SU-DHL-6 (cell line): ENCODE results near the gene FAM171A2.

Experiments used
- H2AFZ ChIP-seq: fragments of 200-600 bp; sonication (generic); 2 replicates; pipeline ENCODE4 v1.6.1; 2014; ENCODE audit warnings: low read depth, mild to moderate bottlenecking, moderate library complexity, mixed read lengths, antibody characterized with exemption, low read length; ENCODE audit not compliant: severe bottlenecking
- H3F3A ChIP-seq: fragments of 200-600 bp; shearing (Covaris generic); 2 replicates; pipeline ENCODE4 v1.6.0; 2016; ENCODE audit warnings: antibody characterized with exemption, mild to moderate bottlenecking; ENCODE audit not compliant: insufficient read depth
- H3K27ac ChIP-seq: fragments of 200-600 bp; sonication (generic); 2 replicates; pipeline ENCODE4 v1.5.1; 2016; ENCODE audit warnings: low read depth, mild to moderate bottlenecking, low read length, moderate library complexity, mixed read lengths
- H3K27me3 ChIP-seq: fragments of 200-600 bp; sonication (generic), shearing (Covaris generic); 2 replicates; pipeline ENCODE4 v1.6.0; 2014; ENCODE audit warnings: mild to moderate bottlenecking, low read length
- H3K36me3 ChIP-seq: fragments of 200-600 bp; sonication (generic); 2 replicates; pipeline ENCODE4 v1.6.1; 2014; ENCODE audit warnings: mild to moderate bottlenecking, low read length, mixed read lengths
- H3K4me2 ChIP-seq: fragments of 300-600, 200-600 bp; shearing (Covaris generic), sonication (generic); 2 replicates; pipeline ENCODE4 v1.6.0; 2014; ENCODE audit warnings: low read length, low read depth, mild to moderate bottlenecking; ENCODE audit not compliant: poor library complexity, severe bottlenecking
- H3K4me3 ChIP-seq: fragments of 200-600 bp; sonication (generic); 2 replicates; pipeline ENCODE4 v1.5.1; 2014; ENCODE audit warnings: antibody characterized with exemption, low read length, mild to moderate bottlenecking, mixed read lengths; ENCODE audit not compliant: insufficient read depth, poor library complexity, severe bottlenecking
- H3K79me2 ChIP-seq: fragments of 200-600 bp; sonication (generic); 2 replicates; pipeline ENCODE4 v1.6.1; 2014; ENCODE audit warnings: mild to moderate bottlenecking, low read length, moderate library complexity; ENCODE audit not compliant: insufficient read depth
- H3K9ac ChIP-seq: fragments of 200-600 bp; sonication (generic); 2 replicates; pipeline ENCODE4 v1.7.0; 2014; ENCODE audit warnings: mild to moderate bottlenecking, low read length
- H3K9me2 ChIP-seq: fragments of 200-600 bp; sonication (generic); replicated peaks from 2 replicates; pipeline ENCODE4 v1.6.1; 2014; ENCODE audit warnings: low read length; ENCODE audit not compliant: insufficient read depth
- H3K9me3 ChIP-seq: fragments of 200-600 bp; sonication (generic); 2 replicates; pipeline ENCODE4 v1.6.1; 2014; ENCODE audit warnings: low read length, mixed read lengths; ENCODE audit not compliant: insufficient read depth
- H4K20me1 ChIP-seq: fragments of 200-600 bp; sonication (generic); 2 replicates; pipeline ENCODE4 v1.6.1; 2014; ENCODE audit warnings: low read depth, mild to moderate bottlenecking, antibody characterized with exemption, low read length, moderate library complexity, mixed read lengths
- CTCF ChIP-seq: fragments of 200-600 bp; sonication (generic); IDR thresholded peaks from one replicate; pipeline ENCODE4 v1.5.1; 2017; ENCODE audit warnings: antibody characterized with exemption, mild to moderate bottlenecking, low read length, moderate library complexity; ENCODE audit not compliant: insufficient read depth, poor library complexity, severe bottlenecking
- EZH2phosphoT487 ChIP-seq: fragments of 200-600 bp; sonication (generic), shearing (Covaris generic); conservative IDR thresholded peaks from 2 replicates; pipeline ENCODE4 v1.6.1; 2018; ENCODE audit warnings: mild to moderate bottlenecking, antibody characterized with exemption, low read length, moderate library complexity, mixed read lengths

FAM171A2 gene

GRCh38 chr17:44360826-44361225 is 2.8 kb downstream of the FAM171A2 start:
- Histone ChIP-seq H3K9ac (no peak overlapping the region), H3K79me2 (no peaks in the 10 kb centered on the region), H3K9me2 (no peaks in the 10 kb centered on the region), H2AFZ (no peak overlapping the region), H3K27me3 (no peaks in the 10 kb centered on the region), H3K36me3 (no peaks in the 10 kb centered on the region), H3K4me2 (no peak overlapping the region), H3K4me3 (no peak overlapping the region), H4K20me1 (no peaks in the 10 kb centered on the region), H3K27ac (no peak overlapping the region), H3K9me3 (no peaks in the 10 kb centered on the region), H3F3A (no peaks in the 10 kb centered on the region)
- TF ChIP-seq CTCF (no peak), EZH2phosphoT487 (no peak)

DNA sequence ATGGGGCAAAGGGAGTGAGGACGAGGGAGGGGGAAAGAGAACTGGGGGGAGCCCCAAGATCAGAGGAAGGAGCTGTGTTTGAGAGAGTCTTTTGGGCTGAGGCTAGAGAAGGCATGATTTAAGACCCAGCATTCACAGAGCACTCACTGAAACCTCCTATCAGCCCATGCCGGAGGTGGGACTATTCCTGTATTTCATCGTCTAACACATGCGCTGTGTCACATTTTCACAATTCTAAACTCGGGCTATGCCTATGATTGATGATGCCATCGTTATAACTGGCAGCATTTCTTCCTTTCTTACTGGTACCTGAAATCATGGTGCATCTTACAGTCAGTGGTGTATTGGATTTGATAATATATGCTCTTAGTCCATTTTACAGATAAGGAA is 3.5 kb downstream of the FAM171A2 start:
- TF ChIP-seq EZH2phosphoT487, result no peak
- TF ChIP-seq CTCF, result no peak
- no peak overlapping the region for H3K9ac ChIP-seq
- H3K9me2 ChIP-seq, result no peaks in the 10 kb centered on the region

DNA sequence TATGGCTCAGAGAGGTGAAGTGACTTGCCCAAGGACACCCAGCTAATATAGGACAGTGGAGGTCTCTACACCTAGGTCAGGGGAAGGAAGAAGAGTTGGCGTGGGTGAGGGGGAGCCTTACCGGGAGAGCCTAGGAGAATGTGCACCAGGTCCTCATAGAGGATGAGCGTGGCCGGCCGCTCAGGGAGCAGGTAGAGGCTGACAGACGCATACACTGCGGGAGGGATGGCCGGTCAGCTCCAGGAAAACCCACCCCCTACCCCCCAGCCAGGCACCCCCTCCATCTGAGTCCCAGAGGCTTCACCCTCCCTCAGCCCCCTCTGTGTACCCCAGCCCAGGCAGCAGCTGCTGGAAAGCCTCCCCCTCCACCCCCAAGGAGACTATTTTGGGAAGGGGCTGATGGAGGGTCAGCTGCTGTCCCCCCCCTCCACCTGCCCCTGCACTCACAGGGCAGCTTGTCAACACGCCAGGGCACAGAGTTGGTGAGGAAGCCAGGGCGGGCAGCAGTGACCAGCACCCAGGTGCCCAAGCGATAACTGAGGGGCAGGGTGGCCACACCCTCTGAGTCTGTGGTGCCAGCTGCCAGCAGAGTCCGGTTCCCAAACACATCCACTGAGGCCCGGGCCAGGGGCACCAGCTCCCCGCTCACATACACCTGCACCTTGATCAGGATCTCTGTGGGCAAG is 4.1 kb downstream of the FAM171A2 start:
- no peaks in the 10 kb centered on the region for H4K20me1 ChIP-seq
- H3F3A ChIP-seq, result no peaks in the 10 kb centered on the region
- TF ChIP-seq EZH2phosphoT487 (no peak), CTCF (no peak)
- H3K4me2 ChIP-seq, result no peak overlapping the region
- no peaks in the 10 kb centered on the region for H3K9me2 ChIP-seq
- no peaks in the 10 kb centered on the region for H3K27me3 ChIP-seq
- no peaks in the 10 kb centered on the region for H3K79me2 ChIP-seq
- no peak overlapping the region for H3K4me3 ChIP-seq
- H2AFZ ChIP-seq, result no peak overlapping the region
- no peaks in the 10 kb centered on the region for H3K9me3 ChIP-seq
- H3K9ac ChIP-seq, result no peak overlapping the region
- H3K27ac ChIP-seq, result no peak overlapping the region
- no peaks in the 10 kb centered on the region for H3K36me3 ChIP-seq

More for the DNA sequence above, 3.5 kb downstream of the FAM171A2 start:
- Histone ChIP-seq H3F3A (no peaks in the 10 kb centered on the region), H3K36me3 (no peaks in the 10 kb centered on the region), H3K27me3 (no peaks in the 10 kb centered on the region), H3K79me2 (no peaks in the 10 kb centered on the region), H3K9me3 (no peaks in the 10 kb centered on the region), H3K4me3 (no peak overlapping the region), H3K4me2 (no peak overlapping the region), H4K20me1 (no peaks in the 10 kb centered on the region), H2AFZ (no peak overlapping the region), H3K27ac (no peak overlapping the region)
